HG03039 (cell line): Measurements from ENCODE around the gene SPAG16.

ENCODE experiments used
- ATAC-seq: cut with Tn5 transposase; IDR thresholded peaks from one replicate; pipeline ENCODE4 v1.9.1; 2021; ENCODE audit warnings: mild to moderate bottlenecking, moderate library complexity; ENCODE audit not compliant: unreplicated experiment

The SPAG16 gene

GRCh38 chr2:213787869-213788268 lies 503.6 kb downstream of the SPAG16 start:
- no peak for ATAC-seq

DNA sequence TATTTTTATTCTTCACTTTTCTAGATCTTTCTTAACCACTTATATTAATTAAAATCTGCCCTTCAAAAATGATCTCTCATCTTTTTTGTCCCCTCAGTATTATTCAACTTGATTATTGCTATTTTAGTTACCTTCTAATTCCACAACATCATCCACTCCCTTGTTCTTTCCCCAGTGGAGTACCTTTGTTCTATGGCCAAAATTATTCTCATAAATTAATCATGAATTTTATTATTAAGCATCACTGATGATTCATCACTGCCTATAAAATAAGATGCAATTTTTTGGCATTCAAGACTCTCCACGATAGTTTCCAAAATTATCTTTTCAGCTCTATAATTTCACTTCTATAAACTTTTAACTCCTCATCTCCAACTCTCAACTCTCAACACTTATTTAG lies 505.7 kb downstream of the SPAG16 start:
- no peak for ATAC-seq

DNA sequence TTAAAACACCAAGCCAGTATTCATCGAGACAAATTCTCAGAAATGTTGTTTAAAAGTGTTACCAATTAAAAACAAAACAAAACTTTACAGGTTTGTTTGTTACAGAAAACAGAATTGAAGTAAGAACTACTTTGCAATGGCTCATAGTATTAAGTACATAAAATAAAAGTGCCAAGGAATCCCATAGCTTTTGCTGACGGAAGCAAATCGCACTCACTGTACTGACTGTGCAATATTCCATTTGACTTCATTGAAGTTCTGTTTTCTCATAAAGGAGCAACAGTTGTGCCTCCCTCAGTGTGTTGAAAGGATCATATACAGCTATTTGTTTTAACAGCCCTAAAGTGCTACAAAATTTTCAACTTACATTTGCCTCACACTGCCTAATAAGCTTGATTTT lies 507.8 kb downstream of the SPAG16 start:
- no peak for ATAC-seq

DNA sequence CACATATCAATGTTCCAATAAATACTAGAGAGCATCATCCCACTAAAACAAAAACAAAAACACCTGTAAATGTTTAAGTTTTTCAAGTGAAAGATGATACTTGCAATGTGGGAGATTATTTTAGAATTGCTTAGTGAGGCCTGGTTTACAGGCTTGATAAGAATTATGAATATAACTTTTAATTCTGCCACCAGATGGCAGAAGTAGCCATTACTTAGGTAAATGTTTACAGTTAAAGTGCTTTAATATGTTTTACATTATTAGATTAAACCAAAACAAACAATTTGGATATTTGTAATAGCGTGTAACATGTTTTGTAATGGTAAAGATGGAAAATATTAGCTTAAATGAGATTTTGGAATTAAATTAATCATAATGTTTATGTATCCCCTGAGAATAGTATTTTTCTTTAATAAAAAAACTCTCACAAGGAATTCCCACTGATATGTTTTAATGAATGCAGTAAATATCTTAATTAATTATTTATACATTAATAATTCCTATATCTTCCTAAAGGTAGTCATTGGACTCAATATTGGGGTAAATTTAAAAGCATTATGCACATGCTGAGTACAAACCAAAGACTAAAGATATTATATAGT lies 522.0 kb downstream of the SPAG16 start:
- no peak for ATAC-seq

DNA sequence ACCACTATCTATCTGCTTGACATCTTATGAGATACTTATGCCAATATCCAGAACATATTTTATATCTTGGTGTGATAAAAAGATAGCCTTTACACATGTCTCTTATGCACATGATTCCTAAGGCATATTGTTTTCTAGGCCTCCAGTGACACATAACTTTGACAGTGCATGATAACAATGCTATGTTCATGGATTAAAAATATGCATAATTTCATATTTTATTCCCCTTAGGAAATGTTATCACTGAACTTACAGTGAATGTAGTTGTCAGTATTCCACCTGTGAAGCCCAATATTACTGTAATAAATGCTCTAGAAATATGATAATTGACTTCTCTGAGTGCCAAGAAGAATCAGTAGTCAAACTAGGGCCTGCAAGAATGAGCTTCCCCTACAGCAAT lies 532.3 kb downstream of the SPAG16 start:
- no peak for ATAC-seq

- no peak for ATAC-seq
Observed at GRCh38 chr2:213818436-213818835, 534.2 kb downstream of the SPAG16 start.

DNA sequence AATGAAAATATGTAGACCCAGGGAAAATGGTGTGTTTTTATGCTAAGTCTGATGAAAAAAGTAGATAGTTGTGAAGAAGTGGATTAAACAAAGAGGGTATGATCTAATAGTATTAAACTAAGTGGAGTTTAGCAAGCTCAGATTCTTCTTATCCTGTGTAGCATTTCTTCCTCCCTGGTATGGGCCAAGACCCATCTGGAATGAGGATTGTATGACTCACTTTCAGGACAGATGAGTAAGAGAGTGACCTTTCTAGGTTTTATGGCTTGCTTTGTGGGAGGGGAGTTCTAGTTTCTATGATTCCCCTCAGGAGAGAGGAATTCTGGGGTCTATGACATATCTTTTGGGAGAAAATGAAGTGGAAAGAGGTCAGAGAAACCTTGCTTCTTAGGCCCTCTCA lies 550.1 kb downstream of the SPAG16 start:
- no peak for ATAC-seq

DNA sequence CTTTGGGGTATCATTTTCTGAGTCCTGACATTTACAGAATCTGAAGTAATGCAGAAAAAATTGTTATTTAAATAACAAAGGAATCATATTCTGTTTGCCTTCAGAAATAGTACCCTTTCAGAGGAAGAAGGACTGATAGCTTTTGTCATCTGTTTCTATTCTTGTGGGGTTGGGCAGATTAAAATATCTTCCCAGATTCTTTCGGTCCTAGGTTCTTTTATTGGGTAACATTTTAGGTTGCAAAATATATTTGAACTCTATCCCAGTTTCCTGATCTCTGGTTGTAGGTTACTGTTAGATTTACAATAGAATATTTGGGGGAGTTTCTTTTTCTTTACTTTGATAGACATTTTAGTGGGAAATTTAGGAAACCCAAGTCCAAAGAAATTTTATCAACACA lies 550.5 kb downstream of the SPAG16 start:
- no peak for ATAC-seq

DNA sequence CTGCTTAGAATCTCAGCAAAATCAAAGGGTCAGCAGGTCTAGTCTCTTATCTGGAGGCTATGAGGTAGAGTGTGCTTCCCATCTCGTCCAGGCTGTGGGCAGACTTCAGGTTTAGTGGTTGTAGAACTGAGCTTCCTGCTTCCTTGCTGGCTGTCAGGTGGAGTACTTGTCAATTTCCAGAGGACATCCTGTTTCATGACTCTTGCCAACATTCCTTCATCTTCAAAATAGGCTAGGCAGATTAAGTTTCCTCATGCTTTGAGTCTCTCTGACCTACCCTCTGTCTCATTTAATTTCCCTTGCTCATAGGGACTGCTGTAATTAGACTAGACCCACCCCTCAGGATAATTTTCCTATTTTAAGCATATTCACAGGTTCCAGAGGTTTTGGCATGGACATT lies 562.6 kb downstream of the SPAG16 start:
- ATAC-seq, result no peak

- no peak for ATAC-seq
Observed at GRCh38 chr2:213847316-213847715, 563.1 kb downstream of the SPAG16 start.

DNA sequence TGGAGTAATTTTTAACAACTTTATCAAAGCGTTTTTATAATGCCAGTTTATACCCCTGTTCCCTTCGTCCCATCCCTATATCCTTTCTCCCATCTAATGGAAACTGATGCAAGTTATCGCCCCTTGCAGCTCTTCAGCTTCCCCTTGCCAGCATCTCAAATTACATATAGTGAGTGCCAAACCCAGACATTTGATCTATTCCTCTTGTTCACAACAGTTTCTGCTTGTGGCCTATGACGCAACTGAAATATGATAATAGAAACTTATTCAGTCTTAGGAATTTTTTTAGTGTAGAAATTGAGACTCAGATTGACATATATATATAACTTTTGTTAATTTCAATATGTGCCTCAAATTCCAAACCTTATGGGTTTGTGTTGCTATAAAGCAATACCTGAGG lies 564.4 kb downstream of the SPAG16 start:
- no peak for ATAC-seq

DNA sequence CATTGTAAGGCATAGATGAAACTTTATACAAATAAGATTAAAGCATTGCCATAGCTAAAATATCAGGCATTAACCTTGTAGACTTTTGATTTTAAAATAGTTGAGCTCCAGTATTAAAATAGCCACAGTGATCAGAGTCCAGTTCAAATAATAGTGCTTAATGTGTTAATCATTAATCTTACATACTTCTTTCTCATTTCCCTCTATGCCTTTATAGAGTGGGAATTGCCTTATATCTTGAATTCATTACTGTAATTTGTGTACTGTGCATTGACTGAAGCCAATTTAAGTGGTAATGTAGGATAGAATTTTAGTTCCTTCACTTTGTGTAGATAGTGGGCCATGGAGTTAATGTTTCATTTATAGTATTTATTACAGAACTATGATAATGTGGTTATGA lies 577.4 kb downstream of the SPAG16 start:
- no peak for ATAC-seq

DNA sequence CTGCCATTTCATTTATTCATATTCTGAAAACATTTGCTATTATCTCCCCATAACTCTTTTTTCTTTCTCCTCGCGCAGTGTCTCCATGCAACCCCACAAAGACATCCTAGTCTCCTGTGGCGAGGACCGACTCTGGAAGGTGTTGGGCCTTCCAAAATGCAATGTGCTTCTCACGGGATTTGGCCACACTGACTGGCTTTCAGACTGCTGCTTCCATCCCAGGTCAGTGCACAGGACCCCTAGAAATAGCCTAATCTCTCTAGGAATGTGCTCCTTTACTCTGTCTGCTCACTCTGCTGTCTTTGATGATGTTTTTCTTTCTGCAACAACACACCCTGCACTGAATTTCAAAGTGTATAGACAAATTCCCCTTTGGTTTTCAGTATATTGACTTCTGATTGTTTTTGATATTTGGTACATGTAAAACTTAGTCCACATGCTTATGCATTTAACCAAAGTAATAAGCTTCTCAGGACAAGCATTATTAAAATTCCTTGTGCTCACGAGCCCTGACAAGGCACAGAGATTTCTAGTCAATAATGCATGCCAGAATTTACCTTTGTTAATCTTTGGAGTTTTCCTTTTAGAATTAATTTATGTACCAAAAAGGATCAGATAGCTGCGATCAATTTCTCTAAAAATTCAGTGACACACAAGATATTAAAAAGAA lies 578.3 kb downstream of the SPAG16 start:
- no peak for ATAC-seq

GRCh38 chr2:213863541-213863940 lies 579.3 kb downstream of the SPAG16 start:
- no peak for ATAC-seq

DNA sequence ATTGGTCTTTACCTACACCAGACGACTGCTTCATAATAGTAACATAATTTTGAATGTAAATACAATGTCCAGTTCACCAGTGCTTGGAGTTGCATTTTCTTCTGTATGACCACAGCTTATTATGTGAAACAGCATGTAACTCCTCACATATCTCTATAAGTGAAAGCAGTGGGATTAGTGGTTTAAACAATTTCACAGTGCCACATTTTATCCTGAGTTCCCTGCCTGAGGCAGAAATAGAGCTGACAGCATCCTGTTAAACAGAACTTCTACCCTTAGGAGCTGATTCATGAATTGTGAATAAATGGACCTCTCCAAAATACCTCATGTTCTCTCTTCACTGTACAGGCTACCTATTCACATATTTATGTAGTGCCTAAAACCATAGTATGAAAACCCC lies 584.3 kb downstream of the SPAG16 start:
- no peak for ATAC-seq

- no peak for ATAC-seq
Observed at GRCh38 chr2:213885485-213885884, 601.2 kb downstream of the SPAG16 start.

DNA sequence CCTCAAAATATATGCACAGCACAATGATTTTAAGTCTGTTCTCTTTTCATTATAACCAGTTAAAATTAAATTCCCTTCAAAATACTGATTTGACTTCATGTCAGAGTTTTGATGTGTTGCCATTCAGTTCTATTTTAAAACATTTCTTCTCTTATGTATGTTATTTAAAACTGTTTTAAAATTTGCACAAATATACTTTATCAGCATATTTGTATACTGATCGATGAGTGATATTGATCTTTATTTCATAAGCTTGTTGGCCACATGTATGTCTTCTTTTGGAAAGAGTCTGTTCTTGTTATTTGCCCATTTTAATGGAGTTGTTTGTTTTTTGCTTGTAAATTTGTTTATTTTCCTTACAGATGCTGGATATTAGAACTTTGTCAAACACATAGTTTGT lies 630.2 kb downstream of the SPAG16 start:
- no peak for ATAC-seq

- no peak for ATAC-seq
Observed at GRCh38 chr2:213920014-213920413, 635.8 kb downstream of the SPAG16 start.

DNA sequence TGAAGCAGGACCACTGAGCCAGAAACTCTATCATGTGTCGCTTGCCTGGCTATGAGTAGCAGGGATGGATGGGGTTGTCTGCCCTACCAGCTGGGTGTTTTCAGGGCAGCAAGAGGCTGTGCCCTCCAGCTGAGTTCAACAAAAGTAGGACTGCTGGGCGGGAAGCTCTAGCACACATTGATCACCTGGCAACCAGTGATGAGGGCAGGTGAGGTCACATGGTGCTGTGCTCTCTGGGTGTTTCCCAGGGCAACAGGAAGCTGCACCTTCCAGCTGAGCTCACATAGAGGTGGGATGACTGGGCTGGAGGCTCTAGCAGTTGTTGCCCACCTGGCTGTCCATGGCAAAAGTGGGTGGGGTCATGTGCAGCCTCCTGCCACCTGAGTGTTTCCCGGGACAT lies 639.3 kb downstream of the SPAG16 start:
- no peak for ATAC-seq

GRCh38 chr2:213934560-213934959 lies 650.3 kb downstream of the SPAG16 start:
- peak; percentile 92 for ATAC-seq

GRCh38 chr2:213958086-213958485 lies 673.8 kb downstream of the SPAG16 start:
- no peak for ATAC-seq

GRCh38 chr2:213959589-213959988 lies 675.3 kb downstream of the SPAG16 start:
- no peak for ATAC-seq

- no peak for ATAC-seq
Observed at GRCh38 chr2:213971536-213971935, 687.3 kb downstream of the SPAG16 start.
